Astrocyte (in vitro differentiated cells and primary cell): ENCODE data around the gene OR2AE1. TPM values are rescaled to one million over a fixed set of nuclear protein-coding genes. Genes with fewer than 3 reads are reported as not detected.

Experiments used
- DNase-seq: peaks from one replicate; pipeline ENCODE4 v3.0.0-alpha.2; 2010; ENCODE audit warnings: low read depth
- FAIRE-seq: peaks from 2 replicates; lab custom pipeline; 2011; peaks lifted over from hg19 to GRCh38; lab: Jason Lieb, UNC
- H2AFZ ChIP-seq: 2 replicates; pipeline ENCODE4 v1.6.0; 2012; ENCODE audit warnings: low read depth, low read length, inconsistent platforms
- H3K27ac ChIP-seq: 2 replicates; pipeline ENCODE4 v1.5.1; 2011; ENCODE audit warnings: low read depth, low read length, inconsistent platforms
- H3K27me3 ChIP-seq: 2 replicates; pipeline ENCODE4 v1.6.0; 2011; ENCODE audit warnings: low read length, inconsistent platforms; ENCODE audit not compliant: insufficient read depth
- H3K36me3 ChIP-seq: 2 replicates; pipeline ENCODE4 v1.5.1; 2011; ENCODE audit warnings: low read length, inconsistent platforms; ENCODE audit not compliant: insufficient read depth
- H3K4me1 ChIP-seq: 2 replicates; pipeline ENCODE4 v1.5.1; 2011; ENCODE audit warnings: low read length, inconsistent platforms; ENCODE audit not compliant: insufficient read depth
- H3K4me2 ChIP-seq: 2 replicates; pipeline ENCODE4 v1.6.0; 2012; ENCODE audit warnings: low read length, inconsistent platforms
- H3K4me3 ChIP-seq: 2 replicates; pipeline ENCODE4 v1.5.1; 2011; ENCODE audit warnings: low read depth, mild to moderate bottlenecking, low read length, inconsistent platforms; ENCODE audit not compliant: insufficient read depth
- H3K79me2 ChIP-seq: 2 replicates; pipeline ENCODE4 v1.6.0; 2012; ENCODE audit warnings: mild to moderate bottlenecking, low read length, inconsistent platforms; ENCODE audit not compliant: insufficient read depth
- H3K9ac ChIP-seq: 2 replicates; pipeline ENCODE4 v1.6.0; 2012; ENCODE audit warnings: mild to moderate bottlenecking, low read length, inconsistent platforms
- H3K9me3 ChIP-seq: 2 replicates; pipeline ENCODE4 v1.5.1; 2012; ENCODE audit warnings: low read depth, mild to moderate bottlenecking, low read length, inconsistent platforms; ENCODE audit not compliant: insufficient read depth
- H4K20me1 ChIP-seq: 2 replicates; pipeline ENCODE4 v1.6.0; 2012; ENCODE audit warnings: low read length, inconsistent platforms; ENCODE audit not compliant: insufficient read depth
- H3K27ac Mint-ChIP-seq: one replicate; pipeline ENCODE4 v1.8.0; 2021; ENCODE audit warnings: mild to moderate bottlenecking, mixed read lengths; ENCODE audit not compliant: unreplicated experiment
- H3K27me3 Mint-ChIP-seq: one replicate; pipeline ENCODE4 v1.8.0; 2021; ENCODE audit warnings: low read depth, mixed read lengths; ENCODE audit not compliant: unreplicated experiment
- H3K36me3 Mint-ChIP-seq: one replicate; pipeline ENCODE4 v1.8.0; 2021; ENCODE audit warnings: low read depth, mixed read lengths; ENCODE audit not compliant: unreplicated experiment
- H3K4me1 Mint-ChIP-seq: one replicate; pipeline ENCODE4 v1.8.0; 2021; ENCODE audit warnings: low read depth, mixed read lengths; ENCODE audit not compliant: unreplicated experiment
- H3K4me3 Mint-ChIP-seq: one replicate; pipeline ENCODE4 v1.8.0; 2021; ENCODE audit warnings: mild to moderate bottlenecking, moderate library complexity, mixed read lengths; ENCODE audit not compliant: unreplicated experiment
- H3K9me3 Mint-ChIP-seq: one replicate; pipeline ENCODE4 v1.8.0; 2021; ENCODE audit warnings: mild to moderate bottlenecking, mixed read lengths; ENCODE audit not compliant: unreplicated experiment
- CTCF ChIP-seq: IDR thresholded peaks from 2 replicates; pipeline ENCODE4 v1.5.1; 2011; ENCODE audit warnings: low read depth, mild to moderate bottlenecking, inconsistent platforms, low read length, moderate library complexity; ENCODE audit not compliant: insufficient read depth
- EZH2 ChIP-seq: IDR thresholded peaks from 2 replicates; pipeline ENCODE4 v1.6.1; 2012; ENCODE audit warnings: mild to moderate bottlenecking, low read length, inconsistent platforms; ENCODE audit not compliant: insufficient read depth
- total RNA-seq: library from RNA; stranded (reverse); gene quantifications from 2 replicates; pipeline ENCODE4 v1.2.1, GENCODE V29; 2021

The OR2AE1 gene
- total RNA-seq, 1 donor from 2014 or later: not detected

- DNase-seq: no peak
- H3K27me3 Mint-ChIP-seq: peaks cover 17% of the 10 kb centered on the region
- H3K4me3 Mint-ChIP-seq: no peak overlapping the region
- Histone ChIP-seq H3K27ac (no peak overlapping the region), H3K4me3 (no peak overlapping the region), H3K4me2 (no peak overlapping the region), H3K79me2 (no peaks in the 10 kb centered on the region), H3K9ac (no peak overlapping the region), H3K9me3 (no peaks in the 10 kb centered on the region), H2AFZ (no peak overlapping the region), H3K4me1 (no peaks in the 10 kb centered on the region), H4K20me1 (no peaks in the 10 kb centered on the region), H3K27me3 (peaks cover 15% of the 10 kb centered on the region), H3K36me3 (no peaks in the 10 kb centered on the region)
- no peak for FAIRE-seq
- H3K27ac Mint-ChIP-seq: no peak overlapping the region
- no peaks in the 10 kb centered on the region for H3K9me3 Mint-ChIP-seq
- TF ChIP-seq CTCF: no peak
- TF ChIP-seq EZH2: no peak
- no peaks in the 10 kb centered on the region for H3K36me3 Mint-ChIP-seq
- H3K4me1 Mint-ChIP-seq: peaks cover 3% of the 10 kb centered on the region
Measured at GRCh38 chr7:99839287-99840021, 37.4 kb downstream of the OR2AE1 start.

GRCh38 chr7:99837649-99838361 is 39.0 kb downstream of the OR2AE1 start:
- H3K36me3 Mint-ChIP-seq: no peaks in the 10 kb centered on the region
- Histone ChIP-seq H3K9ac (no peak overlapping the region), H3K9me3 (no peaks in the 10 kb centered on the region), H3K36me3 (no peaks in the 10 kb centered on the region), H4K20me1 (no peaks in the 10 kb centered on the region), H3K79me2 (no peaks in the 10 kb centered on the region), H3K4me2 (no peak overlapping the region), H3K4me3 (no peak overlapping the region), H3K27me3 (peaks cover 20% of the 10 kb centered on the region), H2AFZ (no peak overlapping the region), H3K4me1 (no peaks in the 10 kb centered on the region), H3K27ac (no peak overlapping the region)
- H3K4me1 Mint-ChIP-seq: no peaks in the 10 kb centered on the region
- H3K27me3 Mint-ChIP-seq: peaks cover 17% of the 10 kb centered on the region
- FAIRE-seq (no peak), DNase-seq (no peak)
- no peak overlapping the region for H3K4me3 Mint-ChIP-seq
- H3K9me3 Mint-ChIP-seq: no peaks in the 10 kb centered on the region
- TF ChIP-seq CTCF (no peak), EZH2 (no peak)
- no peak overlapping the region for H3K27ac Mint-ChIP-seq
